ENCODE data around the gene TMEM163.

DNA sequence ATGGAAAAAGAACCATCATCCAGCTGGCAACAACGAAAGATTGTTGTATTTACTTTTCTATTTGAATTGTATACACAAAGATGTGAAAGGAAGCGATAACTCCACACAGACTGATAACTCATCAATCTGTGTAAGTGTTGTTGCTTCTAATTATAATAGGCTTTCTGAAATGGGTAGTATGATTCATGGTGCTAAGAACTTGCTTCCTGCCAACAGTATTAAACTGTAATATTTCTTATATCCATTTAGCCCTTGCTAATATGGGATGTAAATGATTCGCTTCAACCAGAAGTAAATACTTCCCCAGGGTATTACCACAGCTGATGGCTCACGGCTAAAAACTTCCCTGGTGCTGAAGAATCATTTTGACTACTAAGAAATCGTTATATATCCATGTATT, 70.2 kb downstream of the TMEM163 start:
- no peak for TF ChIP-seq ZNF19 (tag by site-specific recombination; IDR thresholded peaks at IDR 0.05; ENCODE audit: low read depth)
- TF ChIP-seq ZNF174 (tag by site-specific recombination; IDR thresholded peaks at IDR 0.05): no peak
- no peak for TF ChIP-seq ZNF645 (tag by site-specific recombination; IDR thresholded peaks at IDR 0.05)
- no peak for TF ChIP-seq ZBTB17 (tag by site-specific recombination; IDR thresholded peaks at IDR 0.05)
- TF ChIP-seq CTCF (tag by site-specific recombination; IDR thresholded peaks at IDR 0.05): no peak
- no peak for TF ChIP-seq INSM2 (tag by site-specific recombination; IDR thresholded peaks at IDR 0.05)
- TF ChIP-seq, protein P1, sequence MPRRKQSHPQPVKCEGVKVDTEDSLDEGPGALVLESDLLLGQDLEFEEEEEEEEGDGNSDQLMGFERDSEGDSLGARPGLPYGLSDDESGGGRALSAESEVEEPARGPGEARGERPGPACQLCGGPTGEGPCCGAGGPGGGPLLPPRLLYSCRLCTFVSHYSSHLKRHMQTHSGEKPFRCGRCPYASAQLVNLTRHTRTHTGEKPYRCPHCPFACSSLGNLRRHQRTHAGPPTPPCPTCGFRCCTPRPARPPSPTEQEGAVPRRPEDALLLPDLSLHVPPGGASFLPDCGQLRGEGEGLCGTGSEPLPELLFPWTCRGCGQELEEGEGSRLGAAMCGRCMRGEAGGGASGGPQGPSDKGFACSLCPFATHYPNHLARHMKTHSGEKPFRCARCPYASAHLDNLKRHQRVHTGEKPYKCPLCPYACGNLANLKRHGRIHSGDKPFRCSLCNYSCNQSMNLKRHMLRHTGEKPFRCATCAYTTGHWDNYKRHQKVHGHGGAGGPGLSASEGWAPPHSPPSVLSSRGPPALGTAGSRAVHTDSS (tag by site-specific recombination; IDR thresholded peaks at IDR 0.05): no peak
